IMR-90 (cell line): ENCODE results near the gene CDC42BPG. TPM values are rescaled to one million over a fixed set of nuclear protein-coding genes. Genes with fewer than 3 reads are reported as not detected.

ENCODE experiments used
- ATAC-seq: fragments of 200-7000 bp; cut with Tn5 transposase; 2 replicates; pipeline ENCODE4 v1.9.1; 2020; ENCODE audit warnings: low read depth, mild to moderate bottlenecking, moderate library complexity
- BruUV-seq: library from RNA; stranded (reverse); fragments of 400-500 nt; replicated peaks from 2 replicates; lab custom pipeline; 2021; lab: Mats Ljungman, UMichigan
- CTCF ChIA-PET: fragments of 300-600 bp; formaldehyde crosslinking; extraction: SDS; loops from one replicate; lab custom pipeline; 2021; ENCODE audit warnings: antibody characterized with exemption; lab: Yijun Ruan, JAX
- POLR2A ChIA-PET: fragments of 300-600 bp; sonication (Branson Sonifier 250); formaldehyde crosslinking; loops from one replicate; lab custom pipeline; 2022; ENCODE audit warnings: antibody characterized with exemption; ENCODE audit not compliant: unreplicated experiment; lab: Charles Lee
- DNase-seq: peaks from one replicate; pipeline ENCODE4 v3.0.0; 2013
- H2AFZ ChIP-seq: replicated peaks from 2 replicates; pipeline ENCODE3; 2013; ENCODE audit warnings: low read length, mild to moderate bottlenecking; ENCODE audit not compliant: poor library complexity
- H2AK5ac ChIP-seq: 2 replicates; pipeline ENCODE4 v1.6.1; 2013; ENCODE audit warnings: low read depth, low read length, inconsistent platforms
- H2AK9ac ChIP-seq: replicated peaks from 2 replicates; pipeline ENCODE3; 2013; ENCODE audit warnings: mild to moderate bottlenecking, low read depth, low read length, moderate library complexity; ENCODE audit not compliant: poor library complexity
- H2BK120ac ChIP-seq: 2 replicates; pipeline ENCODE4 v1.6.1; 2013; ENCODE audit warnings: low read depth, low read length, inconsistent platforms
- H2BK15ac ChIP-seq: 3 replicates; pipeline ENCODE4 v1.6.1; 2013; ENCODE audit warnings: low read depth, low read length, inconsistent platforms
- H2BK20ac ChIP-seq: 2 replicates; pipeline ENCODE4 v1.6.1; 2013; ENCODE audit warnings: low read depth, mild to moderate bottlenecking, inconsistent platforms, low read length, moderate library complexity
- H2BK5ac ChIP-seq: 2 replicates; pipeline ENCODE4 v1.6.1; 2013; ENCODE audit warnings: mild to moderate bottlenecking, low read depth, low read length, inconsistent platforms; ENCODE audit not compliant: poor library complexity, severe bottlenecking
- H3K14ac ChIP-seq: replicated peaks from 2 replicates; pipeline ENCODE4 v1.6.1; 2013; ENCODE audit warnings: low read depth, low read length, inconsistent platforms
- H3K18ac ChIP-seq: 2 replicates; pipeline ENCODE4 v1.6.1; 2013; ENCODE audit warnings: low read depth, low read length, control low read depth
- H3K23ac ChIP-seq: 2 replicates; pipeline ENCODE4 v1.6.1; 2013; ENCODE audit warnings: low read depth, low read length, inconsistent platforms
- H3K27ac ChIP-seq: 2 replicates; pipeline ENCODE4 v1.5.1; 2013; ENCODE audit warnings: mild to moderate bottlenecking, control low read depth, low read length; ENCODE audit not compliant: insufficient read depth
- H3K27me3 ChIP-seq: 2 replicates; pipeline ENCODE4 v1.6.1; 2013; ENCODE audit warnings: low read length; ENCODE audit not compliant: control insufficient read depth, insufficient read depth
- H3K36me3 ChIP-seq: 2 replicates; pipeline ENCODE4 v1.6.1; 2013; ENCODE audit warnings: low read length, mixed read lengths; ENCODE audit not compliant: control insufficient read depth, insufficient read depth
- H3K4ac ChIP-seq: 2 replicates; pipeline ENCODE4 v1.6.1; 2013; ENCODE audit warnings: low read depth, low read length, inconsistent platforms
- H3K4me1 ChIP-seq: 2 replicates; pipeline ENCODE4 v1.6.1; 2013; ENCODE audit warnings: low read length, mixed read lengths; ENCODE audit not compliant: control insufficient read depth, insufficient read depth
- H3K4me2 ChIP-seq: 2 replicates; pipeline ENCODE4 v1.6.1; 2013; ENCODE audit warnings: low read depth, mild to moderate bottlenecking, control low read depth, low read length, moderate library complexity
- H3K4me3 ChIP-seq: 2 replicates; pipeline ENCODE4 v1.5.1; 2013; ENCODE audit warnings: low read depth, mild to moderate bottlenecking, control low read depth, low read length, moderate library complexity; ENCODE audit not compliant: insufficient read depth
- H3K56ac ChIP-seq: 2 replicates; pipeline ENCODE4 v1.6.1; 2013; ENCODE audit warnings: low read length, inconsistent platforms; ENCODE audit not compliant: insufficient read depth; ENCODE audit errors: extremely low read depth
- H3K79me1 ChIP-seq, 2 experiments: 2 replicates each; pipeline ENCODE4 v1.6.1; 2013; ENCODE audit warnings: low read length in 2 of 2, inconsistent platforms in 1 of 2, low read depth in 1 of 2
- H3K9ac ChIP-seq: 2 replicates; pipeline ENCODE4 v1.6.1; 2013; ENCODE audit warnings: low read depth, low read length, control low read depth
- H3K9me1 ChIP-seq: 2 replicates; pipeline ENCODE4 v1.6.1; 2013; ENCODE audit warnings: low read length, inconsistent platforms; ENCODE audit not compliant: insufficient read depth
- H3K9me3 ChIP-seq: 2 replicates; pipeline ENCODE4 v1.6.1; 2013; ENCODE audit warnings: low read length; ENCODE audit not compliant: control insufficient read depth, insufficient read depth
- H4K20me1 ChIP-seq: 2 replicates; pipeline ENCODE4 v1.6.1; 2013; ENCODE audit warnings: low read length, inconsistent platforms; ENCODE audit not compliant: insufficient read depth
- H4K5ac ChIP-seq: 2 replicates; pipeline ENCODE4 v1.6.1; 2013; ENCODE audit warnings: mild to moderate bottlenecking, low read depth, low read length, control low read depth
- H4K8ac ChIP-seq, 2 experiments: 2 replicates each; pipeline ENCODE4 v1.6.1; 2013; ENCODE audit warnings: low read depth in 2 of 2, low read length in 2 of 2, control low read depth in 1 of 2, inconsistent platforms in 1 of 2
- H4K91ac ChIP-seq: 2 replicates; pipeline ENCODE4 v1.6.1; 2013; ENCODE audit warnings: low read depth, low read length, inconsistent platforms; ENCODE audit not compliant: insufficient read depth
- BHLHE40 ChIP-seq: fragments of 150-350 bp; IDR thresholded peaks from 2 replicates; pipeline ENCODE4 v1.6.1; 2016; ENCODE audit warnings: mild to moderate bottlenecking, low read depth, low read length
- CEBPB ChIP-seq: IDR thresholded peaks from 2 replicates; pipeline ENCODE4 v1.6.1; 2012; ENCODE audit warnings: low read depth, low read length, improper control_type of control experiment
- CHD1 ChIP-seq: IDR thresholded peaks from 2 replicates; pipeline ENCODE4 v1.6.1; 2012; ENCODE audit warnings: low read depth, low read length, improper control_type of control experiment
- CTCF ChIP-seq: conservative IDR thresholded peaks from 2 replicates; pipeline ENCODE4 v1.5.1; 2012; ENCODE audit warnings: mild to moderate bottlenecking, low read depth, low read length, improper control_type of control experiment
- ELK1 ChIP-seq: fragments of 150-350 bp; IDR thresholded peaks from 2 replicates; pipeline ENCODE4 v1.6.1; 2016; ENCODE audit warnings: low read depth, mild to moderate bottlenecking, low read length, moderate library complexity, borderline replicate concordance
- FOS ChIP-seq: fragments of 150-350 bp; IDR thresholded peaks from 2 replicates; pipeline ENCODE4 v1.6.1; 2016; ENCODE audit warnings: low read depth, low read length
- MAFK ChIP-seq: IDR thresholded peaks from 2 replicates; pipeline ENCODE4 v1.6.1; 2012; ENCODE audit warnings: low read depth, low read length, improper control_type of control experiment
- MXI1 ChIP-seq: IDR thresholded peaks from 2 replicates; pipeline ENCODE4 v1.6.1; 2012; ENCODE audit warnings: low read depth, mild to moderate bottlenecking, low read length, moderate library complexity, borderline replicate concordance
- NFE2L2 ChIP-seq: fragments of 150-350 bp; IDR thresholded peaks from 2 replicates; pipeline ENCODE4 v1.6.1; 2016; ENCODE audit warnings: low read depth, mild to moderate bottlenecking, low read length
- POLR2A ChIP-seq: IDR thresholded peaks from 2 replicates; pipeline ENCODE4 v1.6.1; 2012; ENCODE audit warnings: mild to moderate bottlenecking, low read depth, low read length
- RAD21 ChIP-seq: IDR thresholded peaks from 2 replicates; pipeline ENCODE4 v1.6.1; 2012; ENCODE audit warnings: low read length, improper control_type of control experiment
- RCOR1 ChIP-seq: IDR thresholded peaks from 2 replicates; pipeline ENCODE4 v1.6.1; 2012; ENCODE audit warnings: mild to moderate bottlenecking, low read length, improper control_type of control experiment; ENCODE audit not compliant: insufficient replicate concordance
- RFX5 ChIP-seq: IDR thresholded peaks from 2 replicates; pipeline ENCODE4 v1.8.0; 2012; ENCODE audit warnings: low read depth, mild to moderate bottlenecking, low read length, moderate library complexity
- SMC3 ChIP-seq: fragments of 150-350 bp; IDR thresholded peaks from 2 replicates; pipeline ENCODE4 v1.6.1; 2016; ENCODE audit warnings: low read depth, mild to moderate bottlenecking, antibody characterized with exemption, low read length, moderate library complexity
- USF2 ChIP-seq: fragments of 150-350 bp; IDR thresholded peaks from 2 replicates; pipeline ENCODE4 v1.6.1; 2017; ENCODE audit warnings: mild to moderate bottlenecking, antibody characterized with exemption, low read length, low read depth
- WGBS, 2 experiments: methylation state at CpG; one replicate each; pipeline versions ENCODE4 v1.1.5 to v1.1.7; 2013; ENCODE audit warnings: missing lambda C conversion rate in 2 of 2; ENCODE audit not compliant: insufficient read length in 1 of 2; ENCODE audit errors: extremely low coverage in 2 of 2; 5-methylcytosine and 5-hydroxymethylcytosine counted together
- dilution Hi-C: fragments of 300-500 bp; cut with HindIII; formaldehyde crosslinking; loops from one replicate; pipeline ENCODE4 v1.14.3; 2018; ENCODE audit warnings: low sequenced_read_pairs; ENCODE audit not compliant: unreplicated experiment
- in situ Hi-C: fragments of 300-500 bp; cut with MboI; formaldehyde crosslinking; loops from 3 replicates; pipeline ENCODE4 v1.14.3; 2019; ENCODE audit warnings: low sequenced_read_pairs, inconsistent platforms, mixed read lengths
- intact Hi-C: fragments of 100-400 bp; cut with micrococcal nuclease; formaldehyde crosslinking; loops from 2 replicates; pipeline ENCODE4 v1.10.0; 2022
- polyA plus RNA-seq, 3 experiments: library from polyadenylated mRNA; depleted of rRNA; stranded (reverse); fragments of >200 nt; gene quantifications; 2 replicates each; pipeline ENCODE4 v1.2.3, GENCODE V29; 2012; ENCODE audit warnings: low replicate concordance in 1 of 3
- total RNA-seq: library from RNA; depleted of rRNA; stranded (reverse); fragments of >200 nt; gene quantifications from 2 replicates; pipeline ENCODE4 v1.2.3, GENCODE V29; 2012

CDC42BPG gene
- total and polyA plus RNA-seq, 2 of the 4 experiments (the other 2 are of a cell fraction) = under 0.01 to 0.12 TPM

GRCh38 chr11:64791781-64792291 is 52.6 kb downstream of the CDC42BPG start:
- no peak overlapping the region for H3K4me2 ChIP-seq
- H3K4me3 ChIP-seq = no peak overlapping the region
- intact Hi-C loops (no loop called here), dilution Hi-C loops (no loop called here), in situ Hi-C loops (no loop called here)
- TF ChIP-seq USF2 = no peak
- no peak for TF ChIP-seq FOS
- TF ChIP-seq MXI1 = no peak
- TF ChIP-seq NFE2L2 = no peak
- no peak for TF ChIP-seq MAFK
- TF ChIP-seq SMC3 = no peak
- TF ChIP-seq BHLHE40 = no peak
- no peak for TF ChIP-seq RAD21
- TF ChIP-seq CEBPB = no peak
- TF ChIP-seq POLR2A = no peak
- TF ChIP-seq CHD1 = no peak
- TF ChIP-seq ELK1 = no peak
- TF ChIP-seq CTCF = no peak
- no peak for TF ChIP-seq RCOR1
- no peak for TF ChIP-seq RFX5
- 100% methylated on average over 1 of the region's 14 CpGs; no CpG with 5 or more reads in 1 of the 2 experiments for WGBS, 2 experiments
- POLR2A ChIA-PET = interaction anchor here (0.6 kb wide), 1 partner anchor 9 kb away, joined by 4 read pairs; no protein-coding TSS in a partner anchor
- H3K9me3 ChIP-seq = no peaks in the 10 kb centered on the region
- H4K8ac ChIP-seq = no peak overlapping the region
- H3K79me1 ChIP-seq = no peaks in the 10 kb centered on the region
- H2BK20ac ChIP-seq = no peak overlapping the region
- H2BK15ac ChIP-seq = no peak overlapping the region
- no peak overlapping the region for H2AK5ac ChIP-seq
- no peak overlapping the region for H2BK120ac ChIP-seq
- no peak overlapping the region for H3K56ac ChIP-seq
- H3K36me3 ChIP-seq = peaks cover 28% of the 10 kb centered on the region
- no peak overlapping the region for H3K4ac ChIP-seq
- H2AK9ac ChIP-seq = no peak overlapping the region
- H3K18ac ChIP-seq = no peak overlapping the region
- no peak overlapping the region for H3K23ac ChIP-seq
- DNase-seq (no peak), ATAC-seq (no peak)
- no peaks in the 10 kb centered on the region for H3K9me1 ChIP-seq
- no peak overlapping the region for H3K27ac ChIP-seq
- H2BK5ac ChIP-seq = no peak overlapping the region
- H2AFZ ChIP-seq = no peak overlapping the region
- no TSS peak for BruUV-seq
- no peak overlapping the region for H3K14ac ChIP-seq
- H4K91ac ChIP-seq = no peak overlapping the region
- H4K5ac ChIP-seq = no peak overlapping the region
- CTCF ChIA-PET = no interaction called here
- no peaks in the 10 kb centered on the region for H3K4me1 ChIP-seq
- no peaks in the 10 kb centered on the region for H3K27me3 ChIP-seq
- no peaks in the 10 kb centered on the region for H4K20me1 ChIP-seq
- no peak overlapping the region for H3K9ac ChIP-seq
